Transverse colon (tissue), 4 donors: ENCODE measurements around the gene LMO7.

Experiments used
- CTCF ChIP-seq, 5 experiments: fragments of 200-600 bp in 3 of 5; fragments of 450-650 bp in 2 of 5; sonication (generic) in 3 of 5; IDR thresholded peaks; 1 replicate in 2 of 5; 2 replicates in 3 of 5; pipeline ENCODE4 v1.5.1; 2016 to 2017; ENCODE audit warnings: antibody characterized with exemption in 5 of 5, inconsistent platforms in 3 of 5, mild to moderate bottlenecking in 2 of 5, moderate library complexity in 1 of 5
- POLR2AphosphoS5 ChIP-seq, 3 donors: sonication (generic); formaldehyde crosslinking; IDR thresholded peaks; one replicate each; pipeline ENCODE4 v1.6.1; 2016; ENCODE audit warnings: antibody characterized with exemption in 3 of 3

GRCh38 chr13:75764251-75764925 lies 128.3 kb downstream of the LMO7 start:
- TF ChIP-seq POLR2AphosphoS5 (IDR thresholded peaks at IDR 0.05) (peak in 1 of 3 donors; percentile 7), CTCF (IDR thresholded peaks at IDR 0.05) (no peak)
